Hepatocyte (in vitro differentiated cells): Measurements from ENCODE around the gene CDK5. TPM values are rescaled to one million over a fixed set of nuclear protein-coding genes. Genes with fewer than 3 reads are reported as not detected.

Source experiments
- DNase-seq: peaks from one replicate; pipeline ENCODE4 v3.0.0-alpha.2; 2016; ENCODE audit warnings: low spot score
- H2AFZ ChIP-seq: fragments of 200-600 bp; sonication (generic); 2 replicates; pipeline ENCODE4 v1.6.0; 2016; ENCODE audit warnings: antibody characterized with exemption, mild to moderate bottlenecking
- H3K27ac ChIP-seq: fragments of 200-600 bp; sonication (generic); 2 replicates; pipeline ENCODE4 v1.5.1; 2016; ENCODE audit warnings: mild to moderate bottlenecking
- H3K27me3 ChIP-seq: fragments of 200-600 bp; sonication (generic); 2 replicates; pipeline ENCODE4 v1.6.1; 2016
- H3K36me3 ChIP-seq: fragments of 200-600 bp; sonication (generic); replicated peaks from 2 replicates; pipeline ENCODE4 v1.5.1; 2016; ENCODE audit warnings: low read depth; ENCODE audit not compliant: insufficient read depth
- H3K4me1 ChIP-seq: fragments of 200-600 bp; sonication (generic); 2 replicates; pipeline ENCODE4 v1.5.1; 2016; ENCODE audit warnings: mild to moderate bottlenecking, moderate library complexity; ENCODE audit not compliant: insufficient read depth
- H3K4me2 ChIP-seq: fragments of 200-600 bp; sonication (generic); 2 replicates; pipeline ENCODE4 v1.6.0; 2016
- H3K4me3 ChIP-seq: fragments of 200-600 bp; sonication (generic); 2 replicates; pipeline ENCODE4 v1.5.1; 2016; ENCODE audit warnings: mild to moderate bottlenecking
- H3K79me2 ChIP-seq: fragments of 200-600 bp; sonication (generic); 2 replicates; pipeline ENCODE4 v1.6.0; 2017; ENCODE audit warnings: mild to moderate bottlenecking
- H3K9me2 ChIP-seq: fragments of 200-600 bp; sonication (generic); replicated peaks from 2 replicates; pipeline ENCODE4 v1.6.0; 2017; ENCODE audit warnings: mild to moderate bottlenecking; ENCODE audit not compliant: insufficient read depth
- H3K9me3 ChIP-seq: fragments of 200-600 bp; sonication (generic); 2 replicates; pipeline ENCODE4 v1.5.1; 2016; ENCODE audit warnings: low read depth, mild to moderate bottlenecking
- H4K20me1 ChIP-seq: fragments of 200-600 bp; sonication (generic); 2 replicates; pipeline ENCODE4 v1.6.0; 2016; ENCODE audit warnings: mild to moderate bottlenecking; ENCODE audit not compliant: insufficient read depth, poor library complexity, severe bottlenecking
- EZH2 ChIP-seq: fragments of 200-600 bp; sonication (generic); IDR thresholded peaks from 2 replicates; pipeline ENCODE4 v1.6.1; 2016; ENCODE audit warnings: antibody characterized with exemption, mild to moderate bottlenecking, borderline replicate concordance
- EZH2phosphoT487 ChIP-seq: fragments of 200-600 bp; sonication (generic); IDR thresholded peaks from one replicate; pipeline ENCODE4 v1.6.1; 2018; ENCODE audit warnings: antibody characterized with exemption, mild to moderate bottlenecking, low read depth, moderate library complexity; ENCODE audit not compliant: unreplicated experiment, severe bottlenecking
- WGBS: methylation state at CpG from one replicate; pipeline ENCODE4 v1.1.6; 2016; ENCODE audit warnings: low lambda C conversion rate; ENCODE audit errors: missing lambda C conversion rate; 5-methylcytosine and 5-hydroxymethylcytosine counted together
- polyA plus RNA-seq: library from polyadenylated mRNA; unstranded; fragments of >200 nt; fragmentation: Nextera tagmentation; extraction: Ambion mirVana; gene quantifications from 2 replicates; pipeline ENCODE4 v1.2.1, GENCODE V29; 2016
- total RNA-seq: library from RNA; depleted of rRNA; stranded (reverse); fragments of >200 nt; gene quantifications from 2 replicates; pipeline ENCODE4 v1.2.3, GENCODE V29; 2014
- TF ChIP-seq, protein P1 (sequence below): fragments of 200-600 bp; sonication (generic); IDR thresholded peaks from 2 replicates; pipeline ENCODE4 v1.5.1; 2016; ENCODE audit warnings: antibody characterized with exemption, mild to moderate bottlenecking; ENCODE audit not compliant: poor library complexity

Gene CDK5
- total and polyA plus RNA-seq, 2 experiments from 2014 or later, result 17.4 to 29.4 TPM

DNA sequence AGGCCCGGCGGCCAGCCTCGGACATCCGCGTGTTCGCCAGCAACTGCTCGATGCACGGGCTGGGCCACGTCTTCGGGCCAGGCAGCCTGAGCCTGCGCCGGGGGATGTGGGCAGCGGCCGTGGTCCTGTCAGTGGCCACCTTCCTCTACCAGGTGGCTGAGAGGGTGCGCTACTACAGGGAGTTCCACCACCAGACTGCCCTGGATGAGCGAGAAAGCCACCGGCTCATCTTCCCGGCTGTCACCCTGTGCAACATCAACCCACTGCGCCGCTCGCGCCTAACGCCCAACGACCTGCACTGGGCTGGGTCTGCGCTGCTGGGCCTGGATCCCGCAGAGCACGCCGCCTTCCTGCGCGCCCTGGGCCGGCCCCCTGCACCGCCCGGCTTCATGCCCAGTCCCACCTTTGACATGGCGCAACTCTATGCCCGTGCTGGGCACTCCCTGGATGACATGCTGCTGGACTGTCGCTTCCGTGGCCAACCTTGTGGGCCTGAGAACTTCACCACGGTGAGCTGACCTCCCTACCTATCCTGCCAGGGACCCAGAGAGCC, 8.7 kb downstream of the CDK5 start:
- no peak overlapping the region for H3K27ac ChIP-seq
- 94% methylated on average over 37 of the region's 38 CpGs for WGBS
- H3K27me3 ChIP-seq, result no peaks in the 10 kb centered on the region
- no peak overlapping the region for H3K4me3 ChIP-seq
- H3K4me1 ChIP-seq, result peaks cover 8% of the 10 kb centered on the region
- TF ChIP-seq EZH2, result no peak
- TF ChIP-seq, protein P1, sequence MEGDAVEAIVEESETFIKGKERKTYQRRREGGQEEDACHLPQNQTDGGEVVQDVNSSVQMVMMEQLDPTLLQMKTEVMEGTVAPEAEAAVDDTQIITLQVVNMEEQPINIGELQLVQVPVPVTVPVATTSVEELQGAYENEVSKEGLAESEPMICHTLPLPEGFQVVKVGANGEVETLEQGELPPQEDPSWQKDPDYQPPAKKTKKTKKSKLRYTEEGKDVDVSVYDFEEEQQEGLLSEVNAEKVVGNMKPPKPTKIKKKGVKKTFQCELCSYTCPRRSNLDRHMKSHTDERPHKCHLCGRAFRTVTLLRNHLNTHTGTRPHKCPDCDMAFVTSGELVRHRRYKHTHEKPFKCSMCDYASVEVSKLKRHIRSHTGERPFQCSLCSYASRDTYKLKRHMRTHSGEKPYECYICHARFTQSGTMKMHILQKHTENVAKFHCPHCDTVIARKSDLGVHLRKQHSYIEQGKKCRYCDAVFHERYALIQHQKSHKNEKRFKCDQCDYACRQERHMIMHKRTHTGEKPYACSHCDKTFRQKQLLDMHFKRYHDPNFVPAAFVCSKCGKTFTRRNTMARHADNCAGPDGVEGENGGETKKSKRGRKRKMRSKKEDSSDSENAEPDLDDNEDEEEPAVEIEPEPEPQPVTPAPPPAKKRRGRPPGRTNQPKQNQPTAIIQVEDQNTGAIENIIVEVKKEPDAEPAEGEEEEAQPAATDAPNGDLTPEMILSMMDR, result no peak
- TF ChIP-seq EZH2phosphoT487, result no peak
- H3K9me2 ChIP-seq, result no peaks in the 10 kb centered on the region
- H4K20me1 ChIP-seq, result no peaks in the 10 kb centered on the region
- H3K36me3 ChIP-seq, result no peaks in the 10 kb centered on the region
- H2AFZ ChIP-seq, result no peak overlapping the region
- H3K4me2 ChIP-seq, result no peak overlapping the region
- no peaks in the 10 kb centered on the region for H3K79me2 ChIP-seq
- no peaks in the 10 kb centered on the region for H3K9me3 ChIP-seq
- no peak for DNase-seq

DNA sequence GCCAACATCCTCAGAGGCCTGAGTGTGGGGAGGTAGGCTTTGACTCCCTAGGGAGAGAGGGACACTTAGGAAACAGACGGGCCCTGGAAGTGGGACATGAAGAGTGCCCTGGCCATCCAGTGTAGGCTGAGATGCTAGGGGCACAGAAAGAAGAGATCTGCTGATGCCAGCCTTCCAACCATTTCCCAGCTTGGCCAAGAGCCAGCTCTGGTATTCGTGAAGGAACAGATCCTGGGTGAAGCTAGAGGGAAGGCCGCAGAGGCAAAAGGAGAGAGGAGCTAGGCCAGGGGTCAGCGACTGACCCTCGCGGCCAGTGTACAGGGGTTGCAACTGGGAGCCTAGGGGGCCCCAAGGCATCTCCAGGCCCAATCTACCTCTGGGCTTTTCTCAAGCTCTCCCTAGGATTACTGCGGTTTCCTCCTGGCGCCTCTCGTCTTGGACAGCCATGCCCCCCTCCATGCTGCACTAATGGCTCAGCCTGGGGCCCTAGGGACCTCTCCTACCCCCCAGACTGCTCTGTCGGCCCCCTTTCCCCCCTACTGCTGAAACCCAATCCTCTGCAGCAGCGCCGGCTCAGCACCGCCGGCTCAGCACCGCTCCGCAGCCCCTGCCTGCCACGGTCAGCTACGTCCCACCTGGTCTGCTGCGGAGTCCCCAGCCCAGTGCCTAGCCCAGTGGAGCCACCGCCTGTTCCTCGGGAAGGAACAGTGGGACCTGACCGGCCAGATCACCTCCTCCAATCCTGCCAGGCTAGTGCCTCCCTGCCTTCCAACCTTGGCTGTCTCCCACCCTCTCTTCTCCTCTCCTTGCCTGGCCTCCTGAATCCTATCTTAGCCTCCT, 9.5 kb downstream of the CDK5 start, which contains the start of gene ASIC3:
Gene ASIC3, plus strand, starts transcription at position 556 of the 840 bp plus-strand sequence. CDS start 355 bp downstream, outside the sequence.
- H3K4me2 ChIP-seq, result no peak within 1 kb of the TSS
- no peaks in the 10 kb centered on the region for H3K79me2 ChIP-seq
- DNase-seq, result no peak
- no peak within 1 kb of the TSS for H3K4me3 ChIP-seq
- 85% methylated on average over 16 of the region's 22 CpGs for WGBS
- peaks cover 8% of the 10 kb centered on the region for H3K4me1 ChIP-seq
- no peak within 1 kb of the TSS for H2AFZ ChIP-seq
- no peaks in the 10 kb centered on the region for H3K9me2 ChIP-seq
- TF ChIP-seq EZH2, result no peak
- TF ChIP-seq, protein P1, result no peak
- TF ChIP-seq EZH2phosphoT487, result no peak
- no peaks in the 10 kb centered on the region for H3K9me3 ChIP-seq
- H3K27ac ChIP-seq, result no peak within 1 kb of the TSS
- H4K20me1 ChIP-seq, result no peaks in the 10 kb centered on the region
- H3K27me3 ChIP-seq, result no peaks in the 10 kb centered on the region
- H3K36me3 ChIP-seq, result no peaks in the 10 kb centered on the region

DNA sequence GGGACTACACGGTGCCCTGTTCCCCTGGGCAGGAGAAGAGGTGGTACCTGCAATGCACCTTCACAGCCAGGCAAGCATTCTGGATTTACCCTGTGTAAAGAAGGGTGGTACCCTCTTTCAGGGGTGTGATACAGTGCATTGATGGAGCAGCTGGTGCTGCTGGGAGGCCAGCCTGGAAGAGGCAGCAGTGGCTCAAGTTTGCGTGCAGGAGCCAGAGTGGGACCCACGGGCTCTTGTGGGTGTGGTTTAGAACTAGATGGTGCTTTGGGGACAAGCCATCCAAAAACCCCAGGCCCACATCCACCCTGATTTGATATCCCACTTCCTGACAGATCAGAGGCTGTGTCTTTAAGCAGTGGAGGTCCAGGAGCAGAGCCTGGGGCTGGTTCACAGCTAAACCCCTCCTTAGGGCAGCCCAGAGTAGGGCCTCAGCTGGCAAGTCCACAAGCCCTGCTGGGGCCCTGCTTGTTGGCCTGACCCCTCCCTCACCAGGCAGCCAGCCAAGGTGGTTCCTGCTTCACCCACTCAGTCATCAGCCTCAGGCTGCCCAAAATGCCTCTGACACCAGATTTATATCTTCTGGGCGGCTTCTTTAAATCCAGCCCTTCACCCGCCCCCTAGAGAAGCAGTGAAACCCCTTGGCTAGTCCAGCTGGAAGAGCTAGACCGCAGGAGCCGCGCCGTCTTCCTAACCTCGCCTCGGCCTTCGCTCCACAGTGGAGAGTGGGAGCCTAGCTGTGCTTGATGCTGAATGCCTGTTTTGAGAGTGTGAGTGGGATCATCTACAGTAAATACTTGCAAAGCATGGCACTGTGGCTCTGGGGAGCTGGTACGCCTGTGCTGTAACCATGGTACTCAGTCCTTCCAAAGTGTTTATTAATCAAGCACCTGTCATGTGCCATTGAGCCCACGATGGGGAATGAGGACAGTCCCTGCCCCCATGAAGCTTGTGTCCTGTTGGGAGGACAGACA, 10.8 kb downstream of the CDK5 start:
- no peak overlapping the region for H2AFZ ChIP-seq

More for the DNA sequence above, 10.8 kb downstream of the CDK5 start:
- H3K4me2 ChIP-seq, result peak overlapping the region; percentile 37
- H3K4me3 ChIP-seq, result no peak overlapping the region
- peaks cover 8% of the 10 kb centered on the region for H3K4me1 ChIP-seq
- no peaks in the 10 kb centered on the region for H3K36me3 ChIP-seq
- 67% methylated on average over 14 of the region's 14 CpGs for WGBS
- no peaks in the 10 kb centered on the region for H3K79me2 ChIP-seq
- TF ChIP-seq, protein P1, result no peak
- TF ChIP-seq EZH2phosphoT487 (no peak), EZH2 (no peak)
- peak; percentile 50 for DNase-seq
- no peaks in the 10 kb centered on the region for H4K20me1 ChIP-seq
- no peaks in the 10 kb centered on the region for H3K9me3 ChIP-seq
- no peaks in the 10 kb centered on the region for H3K9me2 ChIP-seq
- peak overlapping the region; percentile 27 for H3K27ac ChIP-seq
- H3K27me3 ChIP-seq, result no peaks in the 10 kb centered on the region
